Measurements from ENCODE around the gene TMEM154.

- TF ChIP-seq POLR2A (IDR thresholded peaks at IDR 0.05) = no peak
- TF ChIP-seq, protein P1, sequence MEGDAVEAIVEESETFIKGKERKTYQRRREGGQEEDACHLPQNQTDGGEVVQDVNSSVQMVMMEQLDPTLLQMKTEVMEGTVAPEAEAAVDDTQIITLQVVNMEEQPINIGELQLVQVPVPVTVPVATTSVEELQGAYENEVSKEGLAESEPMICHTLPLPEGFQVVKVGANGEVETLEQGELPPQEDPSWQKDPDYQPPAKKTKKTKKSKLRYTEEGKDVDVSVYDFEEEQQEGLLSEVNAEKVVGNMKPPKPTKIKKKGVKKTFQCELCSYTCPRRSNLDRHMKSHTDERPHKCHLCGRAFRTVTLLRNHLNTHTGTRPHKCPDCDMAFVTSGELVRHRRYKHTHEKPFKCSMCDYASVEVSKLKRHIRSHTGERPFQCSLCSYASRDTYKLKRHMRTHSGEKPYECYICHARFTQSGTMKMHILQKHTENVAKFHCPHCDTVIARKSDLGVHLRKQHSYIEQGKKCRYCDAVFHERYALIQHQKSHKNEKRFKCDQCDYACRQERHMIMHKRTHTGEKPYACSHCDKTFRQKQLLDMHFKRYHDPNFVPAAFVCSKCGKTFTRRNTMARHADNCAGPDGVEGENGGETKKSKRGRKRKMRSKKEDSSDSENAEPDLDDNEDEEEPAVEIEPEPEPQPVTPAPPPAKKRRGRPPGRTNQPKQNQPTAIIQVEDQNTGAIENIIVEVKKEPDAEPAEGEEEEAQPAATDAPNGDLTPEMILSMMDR (IDR thresholded peaks at IDR 0.05) = no peak
Measured at GRCh38 chr4:152684587-152684986, 4.8 kb upstream of the TMEM154 start.

Data from tibial nerve (tissue), 3 donors.